OCI-LY7 (cell line): ENCODE data around the gene VIPR2. TPM values are rescaled to one million over a fixed set of nuclear protein-coding genes. Genes with fewer than 3 reads are reported as not detected.

Source experiments
- BruUV-seq: library from RNA; stranded (reverse); fragments of 400-500 nt; replicated peaks from 2 replicates; lab custom pipeline; 2021; lab: Mats Ljungman, UMichigan
- CTCF ChIA-PET: fragments of 300-600 bp; sonication (Branson Sonifier 250); formaldehyde crosslinking; loops from one replicate; lab custom pipeline; 2022; ENCODE audit warnings: antibody characterized with exemption; ENCODE audit not compliant: unreplicated experiment; lab: Charles Lee
- POLR2A ChIA-PET: fragments of 300-600 bp; sonication (Branson Sonifier 250); formaldehyde crosslinking; loops from one replicate; lab custom pipeline; 2022; ENCODE audit warnings: antibody characterized with exemption; lab: Charles Lee
- DNase-seq: peaks from one replicate; pipeline ENCODE4 v3.0.0-alpha.2; 2015; ENCODE audit warnings: low spot score
- H2AFZ ChIP-seq: fragments of 200-600 bp; sonication (generic), shearing (Covaris generic); 2 replicates; pipeline ENCODE4 v1.6.1; 2014; ENCODE audit warnings: mild to moderate bottlenecking, antibody characterized with exemption, low read length, moderate library complexity
- H3K27ac ChIP-seq: fragments of 200-600 bp; sonication (generic); 2 replicates; pipeline ENCODE4 v1.5.1; 2014; ENCODE audit warnings: mixed run types, low read depth, mild to moderate bottlenecking, moderate library complexity, low read length, inconsistent platforms; ENCODE audit not compliant: poor library complexity, severe bottlenecking
- H3K36me3 ChIP-seq: fragments of 200-600 bp; sonication (generic); 2 replicates; pipeline ENCODE4 v1.6.1; 2014; ENCODE audit warnings: mild to moderate bottlenecking, antibody characterized with exemption, low read length, moderate library complexity, mixed read lengths; ENCODE audit not compliant: insufficient read depth
- H3K4me1 ChIP-seq: fragments of 200-600 bp; sonication (generic); 2 replicates; pipeline ENCODE4 v1.5.1; 2014; ENCODE audit warnings: mild to moderate bottlenecking, low read length; ENCODE audit not compliant: insufficient read depth, poor library complexity, severe bottlenecking
- H3K4me2 ChIP-seq: fragments of 200-600 bp; sonication (generic); 2 replicates; pipeline ENCODE4 v1.6.1; 2014; ENCODE audit warnings: mild to moderate bottlenecking, low read length
- H3K4me3 ChIP-seq: fragments of 200-600 bp; sonication (generic); 2 replicates; pipeline ENCODE4 v1.5.1; 2014; ENCODE audit warnings: mild to moderate bottlenecking, low read depth, low read length; ENCODE audit not compliant: poor library complexity, severe bottlenecking
- H3K79me2 ChIP-seq: fragments of 200-600 bp; sonication (generic); 2 replicates; pipeline ENCODE4 v1.6.1; 2016; ENCODE audit warnings: low read depth, mild to moderate bottlenecking, low read length, moderate library complexity, mixed read lengths; ENCODE audit not compliant: insufficient read depth
- H3K9me2 ChIP-seq: fragments of 200-600 bp; sonication (generic); 2 replicates; pipeline ENCODE4 v1.6.1; 2016; ENCODE audit warnings: mild to moderate bottlenecking, low read length, mixed read lengths; ENCODE audit not compliant: insufficient read depth
- H3K9me3 ChIP-seq: fragments of 200-600 bp; sonication (generic); 2 replicates; pipeline ENCODE4 v1.6.1; 2014; ENCODE audit warnings: mild to moderate bottlenecking, mixed run types, low read length, mixed read lengths
- H4K20me1 ChIP-seq: fragments of 200-600 bp; sonication (generic); 2 replicates; pipeline ENCODE4 v1.6.1; 2014; ENCODE audit warnings: mild to moderate bottlenecking, antibody characterized with exemption, low read length, moderate library complexity, mixed read lengths; ENCODE audit not compliant: insufficient read depth
- EZH2phosphoT487 ChIP-seq: fragments of 200-600 bp; sonication (generic); IDR thresholded peaks from 2 replicates; pipeline ENCODE4 v1.6.1; 2018; ENCODE audit warnings: low read depth, borderline replicate concordance, mild to moderate bottlenecking, mixed run types, antibody characterized with exemption, low read length, moderate library complexity, mixed read lengths
- intact Hi-C: fragments of 100-400 bp; cut with micrococcal nuclease; formaldehyde crosslinking; loops from one replicate; pipeline ENCODE4 v1.10.0; 2022; ENCODE audit not compliant: unreplicated experiment
- total RNA-seq, 2 experiments: library from RNA; depleted of rRNA in 1 of 2; stranded (reverse); fragments of >200 nt in 1 of 2; shearing (Covaris generic) in 1 of 2; gene quantifications; 2 replicates each; pipeline ENCODE4 v1.2.3, GENCODE V29; 2014 to 2022
- TF ChIP-seq, protein P1 (sequence below): fragments of 200-600 bp; sonication (generic); conservative IDR thresholded peaks from 2 replicates; pipeline ENCODE4 v1.5.1; 2014; ENCODE audit warnings: mild to moderate bottlenecking, antibody characterized with exemption, low read length, moderate library complexity, mixed read lengths

The VIPR2 gene
- total RNA-seq, 2 experiments from 2014 or later = not detected

DNA sequence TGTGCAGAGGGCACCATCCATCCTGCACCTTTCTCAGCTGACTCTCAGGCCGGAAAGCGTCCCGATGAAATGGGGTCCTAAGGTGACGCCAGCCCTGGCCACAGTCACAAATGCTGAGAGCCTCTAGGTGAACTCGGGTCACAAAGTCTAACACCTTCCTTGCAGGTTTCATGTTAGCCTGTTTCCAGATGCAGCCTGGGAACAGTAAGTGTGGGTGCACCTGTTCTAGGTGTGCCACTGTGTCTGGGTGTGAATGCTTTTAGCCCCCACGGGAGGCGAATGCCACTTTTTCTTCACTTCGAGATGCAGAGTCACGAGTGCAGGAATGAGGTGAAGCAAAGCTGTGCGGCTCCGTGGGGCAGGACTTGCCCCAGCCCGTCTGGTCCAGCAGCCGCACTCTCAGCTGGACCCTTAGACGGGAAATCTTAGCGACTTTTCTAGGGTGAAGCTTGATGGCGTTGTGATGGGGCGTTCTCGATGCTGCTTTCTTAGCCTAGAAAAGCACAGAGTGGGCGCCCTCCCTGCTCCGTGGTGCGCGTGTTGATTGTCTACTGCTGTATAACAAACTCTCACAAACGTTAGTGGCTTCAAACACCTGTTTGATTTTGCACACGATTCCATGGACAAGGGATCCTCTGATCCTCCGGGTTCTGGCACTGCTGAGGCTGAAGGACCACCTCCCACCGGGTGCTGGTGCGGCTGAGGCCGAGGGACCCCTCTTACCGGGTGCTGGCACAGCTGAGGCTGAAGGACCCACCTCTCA, 13.6 kb upstream of the VIPR2 start:
- CTCF ChIA-PET = no interaction called here
- H4K20me1 ChIP-seq = no peaks in the 10 kb centered on the region

DNA sequence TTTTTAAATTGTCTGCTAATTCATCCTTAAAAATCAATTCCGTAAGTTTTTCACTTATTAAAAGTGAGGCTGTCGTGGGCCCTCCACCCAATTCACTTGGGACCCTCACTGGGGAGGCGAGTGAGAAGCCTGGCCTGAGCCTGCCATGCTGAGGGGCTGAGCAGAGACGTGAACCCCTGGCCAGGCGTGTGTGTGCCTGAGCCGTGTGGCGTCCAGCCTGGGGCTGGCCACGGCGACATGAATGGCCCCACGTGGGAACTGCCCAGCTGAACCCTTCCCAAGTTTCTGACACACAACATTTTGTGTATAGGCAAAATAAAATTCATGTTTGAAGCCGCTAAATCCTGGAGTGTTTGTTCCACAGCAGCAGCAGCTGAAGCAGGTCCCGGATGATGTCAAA, 13.0 kb upstream of the VIPR2 start:
- Histone ChIP-seq H3K27ac (no peak overlapping the region), H3K9me2 (no peaks in the 10 kb centered on the region), H3K36me3 (no peaks in the 10 kb centered on the region), H2AFZ (no peak overlapping the region), H3K9me3 (no peaks in the 10 kb centered on the region), H4K20me1 (no peaks in the 10 kb centered on the region), H3K79me2 (no peaks in the 10 kb centered on the region), H3K4me3 (no peak overlapping the region), H3K4me1 (no peaks in the 10 kb centered on the region), H3K4me2 (no peak overlapping the region)
- CTCF ChIA-PET = no interaction called here
- no TSS peak for BruUV-seq
- no peak for DNase-seq
- intact Hi-C loops = no loop called here
- no peak for TF ChIP-seq EZH2phosphoT487
- TF ChIP-seq, protein P1, sequence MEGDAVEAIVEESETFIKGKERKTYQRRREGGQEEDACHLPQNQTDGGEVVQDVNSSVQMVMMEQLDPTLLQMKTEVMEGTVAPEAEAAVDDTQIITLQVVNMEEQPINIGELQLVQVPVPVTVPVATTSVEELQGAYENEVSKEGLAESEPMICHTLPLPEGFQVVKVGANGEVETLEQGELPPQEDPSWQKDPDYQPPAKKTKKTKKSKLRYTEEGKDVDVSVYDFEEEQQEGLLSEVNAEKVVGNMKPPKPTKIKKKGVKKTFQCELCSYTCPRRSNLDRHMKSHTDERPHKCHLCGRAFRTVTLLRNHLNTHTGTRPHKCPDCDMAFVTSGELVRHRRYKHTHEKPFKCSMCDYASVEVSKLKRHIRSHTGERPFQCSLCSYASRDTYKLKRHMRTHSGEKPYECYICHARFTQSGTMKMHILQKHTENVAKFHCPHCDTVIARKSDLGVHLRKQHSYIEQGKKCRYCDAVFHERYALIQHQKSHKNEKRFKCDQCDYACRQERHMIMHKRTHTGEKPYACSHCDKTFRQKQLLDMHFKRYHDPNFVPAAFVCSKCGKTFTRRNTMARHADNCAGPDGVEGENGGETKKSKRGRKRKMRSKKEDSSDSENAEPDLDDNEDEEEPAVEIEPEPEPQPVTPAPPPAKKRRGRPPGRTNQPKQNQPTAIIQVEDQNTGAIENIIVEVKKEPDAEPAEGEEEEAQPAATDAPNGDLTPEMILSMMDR = no peak
- POLR2A ChIA-PET = no interaction called here

More for the DNA sequence above, 13.6 kb upstream of the VIPR2 start:
- TF ChIP-seq EZH2phosphoT487 = no peak
- TF ChIP-seq, protein P1 = no peak
- H3K4me3 ChIP-seq = no peak overlapping the region
- no peak for DNase-seq
- no peak overlapping the region for H3K4me2 ChIP-seq
- no peaks in the 10 kb centered on the region for H3K9me2 ChIP-seq
- intact Hi-C loops = no loop called here
- BruUV-seq = no TSS peak
- no peaks in the 10 kb centered on the region for H3K36me3 ChIP-seq
- H3K9me3 ChIP-seq = no peaks in the 10 kb centered on the region
- H2AFZ ChIP-seq = no peak overlapping the region
- H3K79me2 ChIP-seq = no peaks in the 10 kb centered on the region
- H3K4me1 ChIP-seq = no peaks in the 10 kb centered on the region
- POLR2A ChIA-PET = no interaction called here
- no peak overlapping the region for H3K27ac ChIP-seq
